GM12875 (cell line): ENCODE results near the gene BHMT.

ENCODE experiments used
- H3K4me3 ChIP-seq: one replicate; pipeline ENCODE4 v1.5.1; 2011; ENCODE audit warnings: low read depth, low read length, control low read depth
- TF ChIP-seq, protein P1 (sequence below): IDR thresholded peaks from 2 replicates; pipeline ENCODE4 v1.5.1; 2011; ENCODE audit warnings: low read depth, mild to moderate bottlenecking, control low read depth, inconsistent platforms, low read length, moderate library complexity, borderline replicate concordance; ENCODE audit not compliant: insufficient read depth

Gene BHMT

DNA sequence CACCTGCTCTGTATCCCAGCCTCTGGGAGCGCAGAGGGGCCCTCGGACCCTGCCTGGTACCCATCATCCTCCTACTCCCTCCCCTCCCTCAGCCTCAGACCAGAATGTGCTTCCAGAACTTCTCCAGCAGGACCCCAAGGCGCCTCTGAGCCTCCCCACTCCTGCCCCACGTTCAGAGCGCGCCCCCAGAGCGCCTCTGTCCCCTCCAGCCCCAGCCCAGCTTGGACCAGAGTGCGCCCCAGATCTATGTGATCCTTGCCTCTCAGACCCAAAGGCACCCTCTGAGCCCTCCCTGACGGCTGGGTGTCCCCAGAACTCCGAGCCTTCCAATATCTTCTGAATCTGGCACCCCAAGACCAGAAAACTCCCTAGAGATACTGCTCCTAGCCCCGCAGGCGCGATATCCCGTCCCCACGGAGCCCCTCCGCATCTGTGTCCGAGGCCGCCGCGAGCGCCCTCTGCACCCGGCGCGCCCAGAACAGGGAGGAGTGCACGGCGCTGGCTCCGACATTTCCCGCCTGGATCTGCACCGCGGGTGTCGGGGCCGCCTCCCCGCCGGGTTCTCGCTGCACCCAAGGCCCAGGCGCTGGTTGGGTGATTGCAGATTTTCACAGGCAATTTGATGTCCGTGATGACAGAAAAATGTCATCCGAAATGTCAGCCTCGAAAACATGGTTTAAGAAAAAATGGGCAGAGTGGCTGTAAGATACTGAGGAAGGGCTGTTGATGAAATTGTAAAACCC is 522 bp downstream of the BHMT start:
- TF ChIP-seq, protein P1, sequence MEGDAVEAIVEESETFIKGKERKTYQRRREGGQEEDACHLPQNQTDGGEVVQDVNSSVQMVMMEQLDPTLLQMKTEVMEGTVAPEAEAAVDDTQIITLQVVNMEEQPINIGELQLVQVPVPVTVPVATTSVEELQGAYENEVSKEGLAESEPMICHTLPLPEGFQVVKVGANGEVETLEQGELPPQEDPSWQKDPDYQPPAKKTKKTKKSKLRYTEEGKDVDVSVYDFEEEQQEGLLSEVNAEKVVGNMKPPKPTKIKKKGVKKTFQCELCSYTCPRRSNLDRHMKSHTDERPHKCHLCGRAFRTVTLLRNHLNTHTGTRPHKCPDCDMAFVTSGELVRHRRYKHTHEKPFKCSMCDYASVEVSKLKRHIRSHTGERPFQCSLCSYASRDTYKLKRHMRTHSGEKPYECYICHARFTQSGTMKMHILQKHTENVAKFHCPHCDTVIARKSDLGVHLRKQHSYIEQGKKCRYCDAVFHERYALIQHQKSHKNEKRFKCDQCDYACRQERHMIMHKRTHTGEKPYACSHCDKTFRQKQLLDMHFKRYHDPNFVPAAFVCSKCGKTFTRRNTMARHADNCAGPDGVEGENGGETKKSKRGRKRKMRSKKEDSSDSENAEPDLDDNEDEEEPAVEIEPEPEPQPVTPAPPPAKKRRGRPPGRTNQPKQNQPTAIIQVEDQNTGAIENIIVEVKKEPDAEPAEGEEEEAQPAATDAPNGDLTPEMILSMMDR, result no peak
- no peak overlapping the region for H3K4me3 ChIP-seq

DNA sequence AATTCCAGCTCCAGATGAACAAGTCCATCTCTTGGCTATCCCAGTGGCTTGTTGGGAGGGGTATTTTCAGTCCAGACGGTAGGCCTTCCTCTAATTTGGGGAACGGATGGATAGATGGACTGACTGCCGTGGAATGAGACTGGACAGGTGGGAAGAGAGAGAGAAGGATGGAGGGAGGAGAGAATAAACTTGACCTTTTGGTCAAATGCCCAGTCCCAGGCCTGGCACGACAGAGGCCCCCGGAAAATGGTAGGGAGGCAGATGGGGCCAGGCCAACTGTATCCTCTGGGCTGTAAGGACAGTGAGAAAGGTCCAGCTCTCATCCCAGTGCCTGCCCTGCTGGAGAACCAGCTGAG is 1.1 kb downstream of the BHMT start:
- H3K4me3 ChIP-seq, result no peak overlapping the region
- TF ChIP-seq, protein P1, result no peak

DNA sequence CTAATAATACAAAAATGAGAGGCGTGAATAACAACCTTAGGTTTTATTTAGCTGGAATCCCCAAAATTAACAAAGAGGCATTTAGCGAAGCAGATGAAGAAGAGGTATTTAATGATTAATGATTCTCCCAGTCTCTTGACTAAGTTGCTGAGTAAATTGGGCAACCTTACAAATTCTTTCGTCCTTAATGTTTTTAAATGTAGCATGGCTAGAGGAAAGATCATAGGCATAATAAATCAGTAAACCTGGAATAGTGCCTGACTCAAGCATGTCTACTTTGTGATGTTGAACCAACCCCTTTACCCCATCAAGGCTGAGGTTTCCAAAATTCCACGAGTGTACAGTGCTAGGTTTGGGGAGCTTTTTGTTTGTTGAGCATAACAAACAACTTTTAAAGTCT is 7.9 kb downstream of the BHMT start:
- H3K4me3 ChIP-seq, result no peak overlapping the region
- TF ChIP-seq, protein P1, result no peak

DNA sequence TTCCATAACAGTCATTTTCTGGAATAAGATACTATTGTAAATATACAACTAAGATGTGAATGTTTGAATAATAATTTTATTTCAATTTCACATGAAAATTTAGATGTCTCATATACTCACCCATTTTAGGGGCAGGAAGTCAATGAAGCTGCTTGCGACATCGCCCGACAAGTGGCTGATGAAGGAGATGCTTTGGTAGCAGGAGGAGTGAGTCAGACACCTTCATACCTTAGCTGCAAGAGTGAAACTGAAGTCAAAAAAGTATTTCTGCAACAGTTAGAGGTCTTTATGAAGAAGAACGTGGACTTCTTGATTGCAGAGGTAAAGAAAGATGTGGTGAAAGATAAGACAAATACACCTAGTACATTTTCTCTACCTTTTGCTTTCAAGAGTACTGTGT is 8.6 kb downstream of the BHMT start:
- H3K4me3 ChIP-seq, result no peak overlapping the region
- TF ChIP-seq, protein P1, result no peak

DNA sequence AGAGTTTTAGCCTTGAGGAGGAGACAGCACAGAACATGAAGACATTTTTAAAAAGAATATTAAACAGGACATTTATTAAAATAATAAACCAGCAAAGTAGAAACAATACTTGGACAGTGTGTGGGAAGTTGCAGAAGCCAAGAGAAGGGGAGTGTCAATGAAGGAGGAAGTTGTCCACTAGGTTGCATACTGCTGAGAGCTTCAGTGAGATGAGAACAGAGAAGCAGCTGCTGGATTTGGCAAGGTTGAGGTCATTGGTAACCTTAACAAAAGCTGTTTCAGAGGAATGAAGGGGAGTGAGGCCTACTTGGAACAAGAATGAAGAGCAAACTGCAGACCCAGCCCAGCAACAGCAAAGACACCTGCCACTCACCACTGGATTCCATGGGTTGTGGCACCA is 11.4 kb downstream of the BHMT start:
- TF ChIP-seq, protein P1, result no peak

DNA sequence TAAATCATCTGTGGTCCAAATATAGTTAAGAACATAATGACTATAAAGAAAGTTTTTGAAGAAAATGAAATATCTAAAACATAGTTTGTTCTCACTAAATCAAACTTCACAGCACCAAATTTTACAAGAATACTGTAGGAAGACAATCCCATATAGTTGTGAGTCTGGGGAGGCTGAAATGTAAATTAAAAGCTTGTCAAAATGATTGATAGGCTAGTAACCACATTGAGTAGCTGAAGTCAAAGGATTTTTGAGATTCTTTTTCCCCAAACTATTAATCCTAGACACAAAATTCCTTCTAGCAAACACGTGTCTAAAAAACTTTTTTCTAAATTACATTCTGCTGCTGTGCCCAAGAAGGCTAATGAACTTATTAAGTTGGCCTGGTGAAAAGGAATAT is 13.0 kb downstream of the BHMT start:
- no peak overlapping the region for H3K4me3 ChIP-seq
- TF ChIP-seq, protein P1, result no peak

More for the DNA sequence above, 11.4 kb downstream of the BHMT start:
- H3K4me3 ChIP-seq, result no peak overlapping the region

DNA sequence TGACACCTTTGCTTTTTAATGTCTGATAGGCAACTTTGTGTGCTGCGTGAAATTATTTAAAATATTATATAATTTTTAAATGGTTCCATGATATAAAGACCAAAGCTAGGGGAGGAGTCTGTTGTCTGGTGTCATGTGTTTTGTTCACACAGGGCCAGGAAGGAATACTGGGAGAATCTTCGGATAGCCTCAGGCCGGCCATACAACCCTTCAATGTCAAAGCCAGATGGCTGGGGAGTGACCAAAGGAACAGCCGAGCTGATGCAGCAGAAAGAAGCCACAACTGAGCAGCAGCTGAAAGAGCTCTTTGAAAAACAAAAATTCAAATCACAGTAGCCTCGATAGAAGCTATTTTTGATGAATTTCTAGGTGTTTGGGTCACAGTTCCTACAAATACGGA is 19.2 kb downstream of the BHMT start:
- TF ChIP-seq, protein P1, result no peak
- H3K4me3 ChIP-seq, result no peak overlapping the region
